H9 (cell line): ENCODE data around the gene HAGHL. TPM values are rescaled to one million over a fixed set of nuclear protein-coding genes. Genes with fewer than 3 reads are reported as not detected.

Experiments
- DNase-seq: peaks from one replicate; pipeline ENCODE4 v3.0.0-alpha.2; 2017
- H2AFZ ChIP-seq: one replicate; pipeline ENCODE4 v1.6.1; 2013; ENCODE audit warnings: mild to moderate bottlenecking, low read length, control low read depth, moderate library complexity
- H2AK5ac ChIP-seq: 2 replicates; pipeline ENCODE4 v1.6.1; 2013; ENCODE audit warnings: low read length, control low read depth, mixed read lengths; ENCODE audit not compliant: insufficient read length
- H2BK120ac ChIP-seq: one replicate; pipeline ENCODE4 v1.6.1; 2013; ENCODE audit warnings: low read depth, mild to moderate bottlenecking, low read length, control low read depth, inconsistent platforms; ENCODE audit not compliant: poor library complexity, severe bottlenecking
- H2BK12ac ChIP-seq: 2 replicates; pipeline ENCODE4 v1.6.1; 2013; ENCODE audit warnings: low read length, control low read depth, mixed read lengths, low read depth; ENCODE audit not compliant: insufficient read length
- H2BK15ac ChIP-seq: 2 replicates; pipeline ENCODE4 v1.6.1; 2013; ENCODE audit warnings: low read depth, low read length, control low read depth
- H2BK20ac ChIP-seq: one replicate; pipeline ENCODE4 v1.6.1; 2013; ENCODE audit warnings: low read depth, mild to moderate bottlenecking, low read length, control low read depth, inconsistent platforms; ENCODE audit not compliant: poor library complexity, severe bottlenecking
- H2BK5ac ChIP-seq: 2 replicates; pipeline ENCODE4 v1.6.1; 2013; ENCODE audit warnings: low read length, control low read depth, mixed read lengths; ENCODE audit not compliant: insufficient read length
- H3K14ac ChIP-seq: 2 replicates; pipeline ENCODE4 v1.6.1; 2013; ENCODE audit warnings: low read length, control low read depth; ENCODE audit not compliant: insufficient read depth
- H3K18ac ChIP-seq: 2 replicates; pipeline ENCODE4 v1.6.1; 2013; ENCODE audit warnings: low read depth, mild to moderate bottlenecking, mixed read lengths, low read length, control low read depth; ENCODE audit not compliant: insufficient read length
- H3K23ac ChIP-seq: 2 replicates; pipeline ENCODE4 v1.6.1; 2013; ENCODE audit warnings: low read length, control low read depth, mixed read lengths, low read depth; ENCODE audit not compliant: insufficient read length
- H3K23me2 ChIP-seq: 2 replicates; pipeline ENCODE4 v1.6.1; 2013; ENCODE audit warnings: low read depth, mild to moderate bottlenecking, mixed read lengths, low read length, control low read depth; ENCODE audit not compliant: insufficient read length, poor library complexity, severe bottlenecking
- H3K27ac ChIP-seq: 2 replicates; pipeline ENCODE4 v1.5.1; 2013; ENCODE audit warnings: low read length, control low read depth, mixed read lengths, low read depth; ENCODE audit not compliant: insufficient read length
- H3K27me3 ChIP-seq: 2 replicates; pipeline ENCODE4 v1.6.1; 2013; ENCODE audit warnings: low read length, control low read depth, inconsistent platforms; ENCODE audit not compliant: insufficient read depth
- H3K4ac ChIP-seq: 2 replicates; pipeline ENCODE4 v1.6.1; 2013; ENCODE audit warnings: low read depth, mild to moderate bottlenecking, control low read depth, inconsistent platforms, low read length, moderate library complexity
- H3K4me1 ChIP-seq: 2 replicates; pipeline ENCODE4 v1.6.1; 2013; ENCODE audit warnings: low read length, control low read depth, inconsistent platforms; ENCODE audit not compliant: insufficient read depth
- H3K4me2 ChIP-seq: 2 replicates; pipeline ENCODE4 v1.6.1; 2013; ENCODE audit warnings: low read length, control low read depth, mixed read lengths; ENCODE audit not compliant: insufficient read length, insufficient read depth
- H3K56ac ChIP-seq: 2 replicates; pipeline ENCODE4 v1.6.1; 2013; ENCODE audit warnings: low read depth, mild to moderate bottlenecking, mixed read lengths, low read length, control low read depth; ENCODE audit not compliant: insufficient read length
- H3K79me1 ChIP-seq: 2 replicates; pipeline ENCODE4 v1.6.1; 2013; ENCODE audit warnings: low read depth, mild to moderate bottlenecking, moderate library complexity, low read length, control low read depth, inconsistent platforms; ENCODE audit not compliant: insufficient read depth, poor library complexity, severe bottlenecking
- H3K79me2 ChIP-seq: 2 replicates; pipeline ENCODE4 v1.6.1; 2013; ENCODE audit warnings: low read length, control low read depth, inconsistent platforms; ENCODE audit not compliant: insufficient read depth
- H3K9ac ChIP-seq: 2 replicates; pipeline ENCODE4 v1.6.1; 2013; ENCODE audit warnings: low read length, control low read depth, mixed read lengths; ENCODE audit not compliant: insufficient read length; ENCODE audit errors: extremely low read depth
- H3K9me3 ChIP-seq: one replicate; pipeline ENCODE4 v1.6.1; 2013; ENCODE audit warnings: low read depth, low read length, inconsistent platforms; ENCODE audit not compliant: control insufficient read depth
- H3T11ph ChIP-seq: one replicate; pipeline ENCODE4 v1.6.1; 2013; ENCODE audit warnings: mild to moderate bottlenecking, low read length, control low read depth, inconsistent platforms
- H4K20me1 ChIP-seq: one replicate; pipeline ENCODE4 v1.6.1; 2013; ENCODE audit not compliant: control insufficient read depth, insufficient read length, insufficient read depth
- H4K5ac ChIP-seq: 2 replicates; pipeline ENCODE4 v1.6.1; 2013; ENCODE audit warnings: low read depth, mild to moderate bottlenecking, mixed read lengths, low read length, control low read depth; ENCODE audit not compliant: insufficient read length
- H4K8ac ChIP-seq: replicated peaks from 2 replicates; pipeline ENCODE4 v1.6.1; 2013; ENCODE audit warnings: low read length, control low read depth, mixed read lengths, low read depth; ENCODE audit not compliant: insufficient read length
- H4K91ac ChIP-seq: 2 replicates; pipeline ENCODE4 v1.6.1; 2013; ENCODE audit warnings: low read depth, mild to moderate bottlenecking, moderate library complexity, mixed read lengths, low read length, control low read depth; ENCODE audit not compliant: insufficient read length
- H3K27ac Mint-ChIP-seq, 3 experiments: 2 replicates in 2 of 3; 3 replicates in 1 of 3; pipeline ENCODE4 v1.8.0; 2020 to 2021; ENCODE audit warnings: mixed read lengths in 3 of 3, mild to moderate bottlenecking in 1 of 3, moderate library complexity in 1 of 3
- H3K27me3 Mint-ChIP-seq: 2 replicates; pipeline ENCODE4 v1.8.0; 2021; ENCODE audit warnings: low read depth, mild to moderate bottlenecking, moderate library complexity, mixed read lengths
- H3K36me3 Mint-ChIP-seq, 3 experiments: 2 replicates in 2 of 3; 3 replicates in 1 of 3; pipeline ENCODE4 v1.8.0; 2020 to 2021; ENCODE audit warnings: low read depth in 3 of 3, mixed read lengths in 3 of 3; ENCODE audit not compliant: insufficient read depth in 1 of 3
- H3K4me1 Mint-ChIP-seq, 2 experiments: 2 replicates each; pipeline ENCODE4 v1.8.0; 2020; ENCODE audit warnings: mixed read lengths in 2 of 2
- H3K4me3 Mint-ChIP-seq, 2 experiments: 2 replicates in 1 of 2; 3 replicates in 1 of 2; pipeline ENCODE4 v1.8.0; 2020 to 2021; ENCODE audit warnings: mild to moderate bottlenecking in 2 of 2, mixed read lengths in 2 of 2, moderate library complexity in 1 of 2
- H3K9me3 Mint-ChIP-seq, 2 experiments: 2 replicates in 1 of 2; 3 replicates in 1 of 2; pipeline ENCODE4 v1.8.0; 2020; ENCODE audit warnings: mild to moderate bottlenecking in 2 of 2, mixed read lengths in 2 of 2, moderate library complexity in 1 of 2
- CTCF ChIP-seq: fragments of 200-600 bp; sonication (generic); conservative IDR thresholded peaks from 3 replicates; pipeline ENCODE4 v1.8.0; 2021; ENCODE audit warnings: antibody characterized with exemption, mild to moderate bottlenecking
- WGBS: extraction: QIAGEN DNeasy Blood & Tissue Kit; methylation state at CpG from one replicate; pipeline ENCODE4 v1.1.7; 2013; ENCODE audit warnings: missing lambda C conversion rate, low lambda C conversion rate, mixed read lengths; ENCODE audit not compliant: insufficient read length; ENCODE audit errors: extremely low coverage; 5-methylcytosine and 5-hydroxymethylcytosine counted together
- total RNA-seq: library from RNA; stranded (reverse); gene quantifications from 2 replicates; pipeline ENCODE4 v1.2.1, GENCODE V29; 2021

Gene HAGHL
- total RNA-seq, 1 experiment from 2014 or later = 25.2 TPM

DNA sequence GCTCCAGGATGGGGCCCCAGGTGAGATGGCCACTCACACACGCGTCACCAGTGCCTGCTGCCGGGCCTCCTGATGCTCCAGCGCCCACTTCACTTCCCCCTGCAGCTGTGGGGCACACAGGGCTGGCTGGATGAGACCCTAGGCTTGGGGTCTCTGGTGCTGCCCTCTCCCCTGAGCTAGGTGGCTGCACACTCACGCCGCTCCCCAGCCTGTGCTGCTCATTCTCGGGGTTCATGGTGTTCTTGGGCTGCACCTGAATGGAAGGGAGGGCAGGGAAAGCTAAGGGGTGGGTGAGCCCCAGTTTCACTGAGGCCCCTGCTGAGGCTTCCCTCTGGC lies 1.9 kb upstream of the HAGHL start:
- H4K20me1 ChIP-seq = no peaks in the 10 kb centered on the region
- H3K4me1 ChIP-seq = no peaks in the 10 kb centered on the region
- H4K5ac ChIP-seq = no peak overlapping the region
- H3K79me2 ChIP-seq = no peaks in the 10 kb centered on the region
- H2AK5ac ChIP-seq = no peak overlapping the region
- H3K4ac ChIP-seq = no peak overlapping the region
- no peak overlapping the region for H3K56ac ChIP-seq
- Mint-ChIP-seq H3K9me3 (no peaks in the 10 kb centered on the region), H3K36me3 (peaks cover 0 to 5% (median 3%) of the 10 kb centered on the region in 3 experiments; a peak in 1 of 7 replicates), H3K4me1 (peaks cover 3 to 4% of the 10 kb centered on the region in 2 experiments), H3K27ac (no peak overlapping the region), H3K27me3 (peaks cover 14% of the 10 kb centered on the region), H3K4me3 (no peak overlapping the region)
- H2BK20ac ChIP-seq = no peak overlapping the region
- no peaks in the 10 kb centered on the region for H3K79me1 ChIP-seq
- H3K27ac ChIP-seq = no peak overlapping the region
- H3K18ac ChIP-seq = no peak overlapping the region
- no peaks in the 10 kb centered on the region for H3K9me3 ChIP-seq
- no peak overlapping the region for H3T11ph ChIP-seq
- WGBS = no CpG with 5 or more reads among the region's 7 CpGs
- no peak overlapping the region for H3K14ac ChIP-seq
- no peak overlapping the region for H2BK15ac ChIP-seq
- TF ChIP-seq CTCF = no peak
- H2AFZ ChIP-seq = no peak overlapping the region
- no peak overlapping the region for H2BK120ac ChIP-seq
- no peak overlapping the region for H3K23ac ChIP-seq
- no peak for DNase-seq
- H3K27me3 ChIP-seq = no peaks in the 10 kb centered on the region
- no peak overlapping the region for H2BK5ac ChIP-seq
- no peak overlapping the region for H3K4me2 ChIP-seq
- H2BK12ac ChIP-seq = no peak overlapping the region
- H3K9ac ChIP-seq = no peak overlapping the region
- H4K8ac ChIP-seq = no peak overlapping the region
- H4K91ac ChIP-seq = no peak overlapping the region
- peaks cover 13% of the 10 kb centered on the region for H3K23me2 ChIP-seq
